ENCODE results near the gene CDH13.

GRCh38 chr16:83835586-83836566 is 1209.1 kb downstream of the CDH13 start:
- no peak for TF ChIP-seq POLR2A (IDR thresholded peaks at IDR 0.05)
- no peak for TF ChIP-seq CTCF (IDR thresholded peaks at IDR 0.05 in 4 of 5, conservative IDR thresholded peaks at IDR 0.05 in 1 of 5)
